ENCODE results near the gene ALDH18A1.
A peak's percentile ranks its signal among the peaks of the same experiment; 100 is the strongest.
"Not testable (repeated sequence)": the region's sequence is repeated elsewhere in the genome, so short reads cannot be mapped to it uniquely, and the experiment has no call there.

Gene ALDH18A1

DNA sequence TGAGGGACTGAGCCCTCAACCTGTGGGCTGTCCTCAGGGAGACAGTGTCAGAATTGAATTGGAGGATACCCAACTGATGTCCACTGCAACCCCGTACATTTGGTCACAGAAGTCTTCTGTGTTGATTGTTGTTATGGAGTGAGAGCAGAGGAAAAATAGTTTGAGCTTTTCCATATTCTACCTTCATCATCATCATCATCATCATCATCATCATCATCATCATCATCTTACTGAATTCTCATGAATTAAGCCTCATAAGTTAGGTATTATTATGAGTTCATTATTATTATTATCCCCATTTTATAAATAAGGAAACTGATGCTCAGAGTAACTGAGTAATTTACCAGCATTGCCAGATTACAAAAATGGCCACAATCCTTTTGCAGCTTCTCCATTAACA is 8.4 kb downstream of the ALDH18A1 start:
- DNase-seq = no peak

DNA sequence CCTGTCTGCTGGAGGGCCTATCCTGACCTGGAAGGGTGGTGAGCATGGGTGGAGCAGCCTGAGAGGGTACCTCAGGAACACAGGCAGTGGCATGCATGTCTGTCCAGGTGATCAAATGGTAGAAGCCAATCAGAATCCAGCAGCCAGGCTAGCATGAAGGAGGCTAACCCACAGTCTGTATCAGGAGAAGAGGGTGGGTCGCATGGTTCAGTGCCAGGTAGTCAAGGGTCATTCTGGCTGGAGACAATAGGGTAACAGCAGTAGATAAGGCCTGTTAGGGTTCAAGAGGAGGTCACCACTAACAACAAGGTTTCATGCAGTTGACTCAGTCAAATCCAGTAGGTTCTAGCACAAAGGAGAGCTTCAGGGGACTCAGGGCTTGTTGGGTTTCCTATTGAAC is 10.4 kb downstream of the ALDH18A1 start:
- no peak for DNase-seq

DNA sequence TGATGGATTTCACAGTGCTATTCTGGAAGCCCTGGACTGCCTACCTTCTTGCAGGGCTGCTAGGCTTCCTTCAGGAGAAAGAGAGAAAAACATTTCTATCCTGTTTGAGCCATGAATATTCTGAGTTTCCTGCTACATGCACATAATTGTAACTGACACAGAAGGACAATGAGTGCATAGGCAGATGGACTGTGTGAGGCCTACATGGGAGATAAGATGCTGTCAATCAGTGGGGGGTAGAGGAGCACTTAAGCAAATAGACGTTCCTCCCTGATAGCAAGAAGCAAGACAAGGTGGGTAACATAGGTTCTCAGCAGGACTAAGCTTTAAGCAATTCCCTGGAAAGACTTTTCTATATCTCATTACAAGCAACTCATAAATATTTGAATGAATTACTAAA is 11.6 kb downstream of the ALDH18A1 start:
- no peak for DNase-seq

DNA sequence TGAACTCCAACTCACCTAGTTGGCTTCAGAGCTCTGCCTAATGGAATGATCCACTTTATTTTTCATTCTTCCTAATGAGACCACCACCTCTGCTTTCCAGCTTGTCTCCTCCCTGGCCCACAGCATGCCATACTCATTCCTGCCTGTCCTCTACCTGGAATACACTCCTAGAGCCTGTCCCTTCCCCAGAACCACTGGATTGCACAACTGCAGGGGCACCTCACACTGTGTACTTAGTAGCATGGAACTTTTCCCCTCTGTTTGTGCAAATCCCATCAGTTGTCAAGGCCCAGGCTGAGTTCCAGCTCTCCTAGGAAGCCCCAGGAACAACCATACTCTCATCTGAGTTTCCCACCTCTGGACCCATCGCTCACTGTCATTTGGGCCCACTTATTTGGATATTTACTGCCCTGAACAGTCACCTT is 15.6 kb downstream of the ALDH18A1 start:
- DNase-seq = no peak

DNA sequence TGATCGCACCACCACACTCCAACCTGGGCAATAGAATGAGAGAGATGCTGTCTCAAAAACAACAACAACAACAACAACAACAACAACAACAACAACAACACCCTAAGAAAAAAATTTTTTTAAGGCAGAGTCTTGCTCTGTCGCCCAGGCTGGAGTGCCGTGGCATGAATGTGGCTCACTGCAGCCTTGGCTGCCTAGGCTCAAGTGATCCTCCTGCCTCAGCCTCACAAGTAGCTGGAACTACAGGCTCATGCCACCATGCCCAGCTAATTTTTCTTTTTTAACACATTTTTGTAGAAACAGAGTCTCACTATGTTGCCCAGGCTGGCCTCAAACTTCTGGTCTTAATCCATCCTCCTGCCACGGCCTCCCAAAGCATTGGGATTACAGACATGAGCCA is 18.6 kb downstream of the ALDH18A1 start:
- DNase-seq = no peak

DNA sequence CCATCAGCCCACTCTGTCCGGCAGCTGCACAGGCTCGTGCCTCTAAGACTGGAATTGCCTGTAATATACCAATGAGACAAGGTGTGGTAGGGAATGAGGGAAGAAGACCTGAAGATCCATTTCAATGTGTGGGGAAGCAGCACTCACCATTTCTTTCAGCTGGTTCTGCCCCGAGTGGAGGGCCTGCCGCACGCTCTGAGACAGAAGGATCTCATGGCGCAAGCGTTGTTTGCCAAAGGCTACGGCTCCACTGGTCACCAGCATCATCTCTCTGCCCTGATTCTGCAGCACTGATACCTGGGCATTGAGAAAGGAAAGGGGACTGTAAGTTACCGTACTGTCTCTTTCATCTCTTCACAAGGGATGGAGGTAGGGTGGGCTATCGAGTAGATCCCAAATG is 19.4 kb downstream of the ALDH18A1 start:
- DNase-seq = no peak

DNA sequence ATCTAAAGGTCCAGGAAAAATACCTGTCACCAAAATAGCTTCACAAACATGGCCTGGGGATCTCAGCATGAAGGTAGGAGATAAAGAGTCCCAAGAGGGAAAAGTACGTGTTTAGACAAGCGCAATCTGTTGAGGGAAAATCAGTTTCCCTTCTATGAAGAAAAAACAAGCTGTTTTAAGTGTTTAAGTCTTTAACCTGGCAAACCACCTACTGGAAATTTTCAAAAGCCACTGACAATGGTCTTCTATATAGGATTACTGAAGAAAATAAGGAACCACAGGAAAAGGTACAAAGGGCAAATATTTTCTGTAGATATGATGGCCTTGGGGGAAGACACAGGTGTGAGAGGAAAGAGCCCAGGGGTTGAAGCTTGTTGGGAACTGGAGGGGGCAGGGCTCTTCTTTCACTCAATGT is 21.2 kb downstream of the ALDH18A1 start:
- no peak for DNase-seq

DNA sequence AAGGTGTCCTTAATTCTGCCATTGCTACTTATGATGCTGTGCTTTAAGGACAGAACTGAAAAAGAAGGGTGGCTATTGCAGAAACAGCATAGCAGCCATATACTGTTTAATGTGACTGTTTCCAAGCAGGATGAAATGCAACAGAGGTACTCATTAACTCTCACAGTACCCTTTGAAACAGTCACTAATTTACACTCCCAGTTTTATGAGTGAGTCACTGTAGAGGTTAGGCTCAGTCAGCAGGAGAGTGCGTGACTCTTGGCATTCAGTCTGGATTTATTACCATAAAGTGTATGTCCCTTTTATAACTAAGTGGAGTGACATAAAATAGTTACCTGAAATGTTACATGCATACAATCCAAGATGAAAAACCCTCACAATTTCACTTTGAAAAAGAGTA is 27.7 kb downstream of the ALDH18A1 start:
- DNase-seq = no peak

DNA sequence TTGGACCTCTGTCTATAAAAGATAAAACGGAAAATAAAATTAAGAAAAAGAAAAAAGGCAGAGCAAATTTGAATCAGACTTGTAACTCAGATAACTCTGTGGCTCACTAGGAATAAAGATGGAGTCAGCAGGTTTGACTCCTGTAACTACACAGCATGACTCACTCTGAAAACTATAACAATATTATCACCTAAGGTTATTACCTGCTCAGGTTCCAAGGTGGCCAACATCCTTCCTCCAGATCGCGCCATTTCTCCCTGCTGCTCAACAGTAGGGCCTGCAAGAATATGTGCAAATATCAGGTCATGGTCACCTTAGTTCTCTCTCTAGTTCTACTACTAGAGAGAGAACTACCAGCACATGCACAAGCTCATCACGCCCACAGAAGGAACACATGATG is 30.0 kb downstream of the ALDH18A1 start:
- DNase-seq = no peak

DNA sequence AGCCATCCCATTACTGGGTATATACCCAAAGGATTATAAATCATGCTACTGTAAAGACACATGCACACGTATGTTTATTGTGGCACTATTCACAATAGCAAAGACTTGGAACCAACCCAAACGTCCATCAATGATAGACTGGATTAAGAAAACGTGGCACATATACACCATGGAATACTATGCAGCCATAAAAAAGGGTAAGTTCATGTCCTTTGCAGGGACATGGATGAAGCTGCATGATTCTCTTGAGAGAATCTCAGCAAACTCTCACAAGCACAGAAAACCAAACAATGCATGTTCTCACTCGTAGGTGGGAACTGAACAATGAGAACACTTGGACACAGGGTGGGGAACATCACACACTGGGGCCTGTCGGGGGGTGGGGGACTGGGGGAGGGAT is 36.1 kb downstream of the ALDH18A1 start:
- DNase-seq = not testable (repeated sequence)

DNA sequence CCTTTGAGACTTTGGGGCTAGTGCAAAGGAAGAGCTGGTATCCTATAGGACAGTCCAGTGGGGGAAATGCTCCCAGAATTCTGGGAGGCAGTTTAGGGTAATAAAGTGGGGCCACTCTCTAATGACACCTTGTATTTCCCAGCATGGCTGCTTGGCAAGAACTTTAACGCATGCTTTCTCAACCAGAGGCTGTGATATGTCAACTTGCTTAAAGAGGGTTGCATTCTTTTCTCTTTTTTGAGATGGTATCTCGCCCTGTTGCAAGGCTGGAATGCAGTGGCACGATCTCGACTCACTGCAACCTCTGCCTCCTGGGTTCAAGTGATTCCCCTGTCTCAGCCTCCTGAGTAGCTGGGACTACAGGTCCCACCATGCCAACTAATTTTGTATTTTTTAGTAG is 38.4 kb downstream of the ALDH18A1 start:
- no peak for DNase-seq

DNA sequence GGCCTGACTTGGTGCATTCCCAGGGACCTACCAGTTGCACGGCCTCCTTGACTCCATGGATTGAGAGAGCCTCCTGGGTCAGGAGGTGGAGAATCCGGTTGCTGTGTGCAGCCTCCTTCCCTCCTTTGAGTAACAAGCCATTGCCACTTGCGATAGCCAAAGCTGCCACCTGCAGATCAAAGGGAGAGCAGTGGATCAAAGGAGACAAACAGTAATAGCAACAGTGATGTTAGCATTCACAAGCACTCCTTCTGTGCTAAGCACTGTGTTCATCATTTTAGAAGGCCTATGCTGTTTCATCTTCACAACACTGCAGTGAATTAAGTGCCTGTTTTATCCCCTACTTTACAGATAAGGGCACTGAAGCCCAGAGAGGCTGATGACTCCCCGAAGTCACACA is 40.1 kb downstream of the ALDH18A1 start:
- DNase-seq = no peak

DNA sequence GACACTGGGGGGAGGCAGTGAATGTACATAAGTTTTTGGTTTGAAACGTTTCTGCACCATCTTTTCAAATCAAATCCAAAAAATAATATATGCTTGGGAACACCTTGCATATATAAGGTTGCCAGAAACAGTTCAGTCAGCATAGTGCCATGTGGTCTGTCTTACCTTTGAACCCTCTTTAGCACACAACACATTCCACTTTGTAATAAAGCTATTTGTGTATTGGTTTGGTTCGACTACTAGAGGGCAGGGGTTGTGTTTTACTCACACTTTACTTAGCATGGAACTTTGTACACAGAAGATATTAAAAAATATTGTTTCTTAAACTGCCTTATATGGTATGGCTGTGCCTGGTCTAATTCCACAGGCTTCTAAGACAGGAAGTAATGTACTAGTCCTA is 43.2 kb downstream of the ALDH18A1 start:
- DNase-seq = no peak

DNA sequence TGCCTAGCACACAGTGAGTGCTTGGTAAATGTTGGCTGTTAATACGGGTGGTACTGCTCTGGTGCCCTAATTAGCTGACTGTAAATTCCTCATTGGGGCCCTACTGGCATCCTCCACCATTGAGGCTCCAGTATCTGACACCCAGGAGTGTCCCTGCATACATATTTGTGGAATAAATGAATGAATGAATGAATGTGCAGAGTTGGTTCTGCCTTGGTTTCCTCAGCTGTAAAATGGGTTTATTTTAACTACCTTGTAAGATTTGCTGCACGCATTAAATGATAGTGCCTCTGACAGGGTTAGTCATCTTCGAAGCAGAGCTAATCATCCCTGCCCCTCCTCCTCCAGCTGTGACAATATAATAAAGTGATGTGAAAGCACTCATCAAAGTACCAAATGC is 45.8 kb downstream of the ALDH18A1 start:
- DNase-seq = no peak

DNA sequence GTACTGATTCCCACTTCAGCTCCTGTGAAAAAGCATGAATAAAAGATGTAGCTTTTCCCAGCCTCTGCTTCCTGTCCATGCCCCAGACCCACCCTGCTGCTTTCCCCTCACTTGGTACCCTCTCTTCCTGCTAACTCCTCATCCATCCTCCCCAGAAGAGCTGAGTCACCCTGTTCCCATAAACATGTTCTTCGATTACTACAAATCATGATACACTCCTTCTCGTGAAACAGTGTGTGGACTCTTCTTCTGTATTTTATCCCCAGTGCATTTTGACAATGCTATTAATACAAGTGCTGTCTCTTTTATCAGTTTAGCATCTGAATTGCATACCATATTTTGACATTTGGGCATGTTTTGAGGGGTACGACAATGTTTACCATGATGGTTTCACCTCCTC is 49.6 kb downstream of the ALDH18A1 start:
- no peak for DNase-seq

DNA sequence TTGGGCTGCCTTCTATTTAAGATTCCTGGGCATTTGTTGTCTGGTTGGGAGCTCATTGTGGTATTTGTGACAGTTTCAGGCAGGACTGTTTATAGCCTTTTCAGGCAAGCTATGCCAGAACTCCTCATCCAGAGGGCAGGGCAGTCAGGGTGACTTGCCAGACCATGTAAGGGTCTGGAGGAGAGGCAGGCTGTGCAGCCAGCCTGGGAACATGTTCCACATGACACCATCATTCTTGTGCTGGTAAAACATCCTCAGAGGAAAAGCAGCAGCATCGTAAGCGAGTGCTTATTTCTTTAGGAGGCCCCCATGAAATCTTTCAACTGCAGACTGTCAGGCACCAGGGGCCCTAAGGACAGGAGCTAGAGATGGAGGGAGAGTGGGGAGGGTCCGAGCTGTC is 51.3 kb downstream of the ALDH18A1 start:
- DNase-seq = no peak

DNA sequence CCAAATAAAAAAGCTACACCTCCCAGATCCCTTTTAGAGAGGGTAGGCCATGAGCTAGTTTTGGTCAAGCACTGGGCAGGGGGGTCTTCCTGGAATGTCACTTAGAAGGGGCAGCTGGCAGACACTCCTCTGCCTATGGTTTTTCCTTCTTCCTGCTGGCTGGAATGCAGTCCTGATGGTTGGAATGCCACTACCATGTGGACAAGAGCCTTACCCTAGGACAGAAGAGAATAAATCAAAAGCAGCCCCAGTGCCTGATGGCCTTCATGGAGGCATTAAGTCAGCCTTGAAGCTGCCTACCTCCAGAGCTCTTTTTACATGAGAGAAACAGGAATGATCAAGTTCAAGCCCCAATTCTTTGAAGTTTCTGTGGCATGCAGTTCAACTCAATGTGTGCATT is 51.9 kb downstream of the ALDH18A1 start:
- DNase-seq = no peak

DNA sequence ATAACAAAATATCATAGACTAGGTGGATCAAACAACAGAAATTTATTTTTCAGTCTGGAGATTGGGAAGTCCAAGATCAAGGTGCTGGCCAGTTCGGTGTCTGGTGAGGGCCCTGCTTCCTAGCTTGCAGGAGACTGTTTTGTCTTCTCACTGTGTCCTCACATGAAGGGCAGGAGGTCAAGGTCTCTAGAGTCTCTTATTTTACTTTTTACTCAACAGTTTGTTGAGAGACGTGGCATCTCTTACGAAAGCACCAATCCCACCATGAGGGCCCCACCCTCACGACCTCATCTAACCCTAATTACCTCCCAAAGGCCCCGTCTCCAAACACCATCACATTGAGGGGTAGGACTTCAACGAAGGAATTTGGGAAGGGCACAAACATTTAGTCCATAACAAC is 54.1 kb downstream of the ALDH18A1 start:
- no peak for DNase-seq

DNA sequence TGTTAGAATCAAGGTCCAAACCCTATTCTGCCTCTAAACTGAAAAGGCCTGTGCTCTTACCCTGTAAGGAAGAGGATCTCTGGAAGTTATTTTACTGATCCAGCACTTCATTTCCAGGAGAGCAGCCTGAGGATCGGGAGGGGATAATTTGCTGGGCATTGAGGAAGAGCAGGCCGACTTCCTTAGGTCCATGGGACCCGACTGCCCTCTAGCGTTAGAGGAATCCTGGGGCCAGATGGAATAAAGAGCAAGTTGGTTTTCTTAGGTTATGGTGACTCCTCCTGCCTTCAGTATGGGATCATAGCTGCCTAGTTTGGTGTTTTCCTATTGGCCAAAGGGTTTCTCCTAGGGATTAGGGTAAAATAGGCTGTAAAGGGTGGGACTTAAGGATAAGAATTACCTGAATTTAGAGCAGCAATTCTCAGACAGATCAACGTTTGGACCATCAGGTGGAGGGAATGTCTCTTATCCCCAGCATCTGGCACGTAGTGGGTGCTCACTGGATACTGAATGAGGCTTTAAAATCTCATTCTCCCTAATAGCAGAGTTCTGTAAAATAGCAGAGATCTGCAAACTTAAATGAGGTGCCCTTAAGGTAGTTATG is 55.3 kb downstream of the ALDH18A1 start:
- DNase-seq = peak; percentile 30

DNA sequence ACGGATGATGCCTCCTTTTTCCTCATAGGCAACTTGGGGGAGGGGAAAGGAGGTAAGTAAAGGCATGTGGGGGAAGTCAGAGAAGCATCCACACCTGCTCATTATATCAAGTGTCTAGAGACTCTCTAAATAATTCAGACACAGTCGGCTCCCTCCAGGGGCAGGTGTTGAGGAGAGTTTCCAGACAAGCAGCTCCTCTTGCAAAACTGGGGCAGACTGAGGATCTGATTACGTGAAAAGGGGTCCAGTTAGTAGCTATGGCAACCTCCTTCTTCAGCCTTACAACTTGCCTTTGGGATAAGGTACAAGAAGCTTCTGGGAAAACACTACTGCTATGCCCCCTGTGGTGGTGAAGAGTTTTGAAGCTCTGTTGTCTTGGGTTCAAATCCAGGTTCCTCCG is 56.4 kb downstream of the ALDH18A1 start:
- DNase-seq = no peak

DNA sequence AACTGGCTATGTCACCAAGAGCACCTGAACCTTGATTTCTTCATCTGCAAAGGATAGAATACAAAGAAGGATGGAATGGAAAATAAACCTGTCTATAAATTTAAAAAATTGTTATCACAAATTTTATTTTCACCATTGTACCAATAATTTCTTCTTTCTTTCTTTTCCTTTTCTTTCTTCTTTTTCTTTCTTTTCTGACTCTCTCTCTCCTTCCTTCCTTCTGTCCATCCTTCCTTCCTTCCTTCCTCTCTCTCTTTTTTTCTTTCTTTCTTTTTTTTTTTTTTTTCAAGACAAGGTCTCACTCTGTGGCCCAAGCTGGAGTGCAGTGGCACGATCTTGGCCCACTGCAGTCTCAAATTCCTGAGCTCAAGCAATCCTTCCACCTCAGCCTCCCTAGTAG is 58.7 kb downstream of the ALDH18A1 start:
- DNase-seq = no peak

DNA sequence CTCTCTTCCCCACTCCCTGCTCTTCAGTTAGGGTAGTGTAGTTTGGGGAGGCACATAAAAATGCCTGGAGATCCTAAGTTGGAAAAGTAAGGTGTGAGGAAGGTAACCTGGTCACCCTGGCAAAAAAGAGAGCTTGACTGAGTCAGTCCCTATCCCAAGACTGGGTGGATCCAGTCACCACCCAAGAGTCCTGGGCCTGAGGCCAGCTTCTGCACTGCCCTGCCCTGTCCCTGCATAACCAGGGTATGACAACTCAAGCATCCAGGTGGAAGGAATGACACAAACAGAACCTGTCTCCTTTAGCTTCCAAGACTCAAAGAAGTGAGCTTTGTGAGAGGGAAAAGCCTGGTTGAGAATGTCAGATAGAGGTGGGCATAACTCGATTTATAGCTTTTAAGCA is 68.5 kb downstream of the ALDH18A1 start:
- no peak for DNase-seq

DNA sequence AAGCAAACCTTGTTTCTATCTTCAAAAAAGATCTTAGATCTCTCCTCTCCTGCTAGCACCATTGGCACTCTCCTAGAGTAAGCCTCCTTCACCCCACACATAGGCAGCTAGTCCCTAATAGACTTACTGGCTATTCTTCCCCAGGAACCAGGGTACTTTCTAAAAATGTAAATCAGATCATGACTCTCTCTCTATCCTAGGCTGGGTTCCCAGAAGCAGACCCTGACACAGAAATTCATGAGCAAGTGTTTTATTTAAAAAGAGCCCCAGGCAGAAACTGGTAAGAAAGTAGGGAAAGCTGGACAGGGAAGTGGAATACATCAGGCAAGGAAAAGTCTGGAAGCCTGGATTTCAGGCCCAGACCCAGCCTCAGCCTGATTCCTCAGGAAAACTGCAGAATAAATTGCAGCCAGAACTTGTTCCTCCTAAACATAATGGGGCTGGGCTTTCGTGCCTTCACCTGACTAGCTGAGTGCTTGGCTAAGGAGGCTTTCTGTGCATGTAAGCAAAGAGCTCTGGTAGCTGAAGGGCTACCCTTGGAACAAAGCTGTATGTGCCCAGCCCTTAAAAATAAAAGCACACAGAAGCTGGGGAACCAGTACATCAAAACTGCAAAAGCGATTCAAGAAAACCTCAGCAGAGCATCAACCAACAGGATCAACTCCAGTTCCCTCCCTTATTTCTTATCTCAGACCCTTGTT is 76.5 kb downstream of the ALDH18A1 start:
- DNase-seq = no peak

DNA sequence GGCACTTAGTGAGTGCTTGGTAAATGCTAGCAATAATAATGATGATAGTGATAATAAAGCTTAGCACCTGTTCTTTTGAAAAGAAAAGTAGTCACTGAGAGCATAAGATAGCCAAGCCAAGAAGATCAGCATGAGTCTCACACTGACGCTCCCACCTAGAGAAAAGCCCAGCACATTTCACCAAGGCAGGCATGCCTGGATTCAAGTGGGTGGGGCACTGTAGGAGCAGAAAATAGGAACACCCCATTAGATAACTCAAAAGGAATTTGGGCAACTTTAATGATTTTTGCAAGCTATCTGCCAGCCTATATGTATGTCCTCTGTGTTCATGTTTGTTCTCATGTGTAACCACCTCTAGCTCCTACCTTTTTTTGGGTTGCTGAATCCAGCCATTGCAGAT is 77.2 kb downstream of the ALDH18A1 start:
- DNase-seq = no peak

DNA sequence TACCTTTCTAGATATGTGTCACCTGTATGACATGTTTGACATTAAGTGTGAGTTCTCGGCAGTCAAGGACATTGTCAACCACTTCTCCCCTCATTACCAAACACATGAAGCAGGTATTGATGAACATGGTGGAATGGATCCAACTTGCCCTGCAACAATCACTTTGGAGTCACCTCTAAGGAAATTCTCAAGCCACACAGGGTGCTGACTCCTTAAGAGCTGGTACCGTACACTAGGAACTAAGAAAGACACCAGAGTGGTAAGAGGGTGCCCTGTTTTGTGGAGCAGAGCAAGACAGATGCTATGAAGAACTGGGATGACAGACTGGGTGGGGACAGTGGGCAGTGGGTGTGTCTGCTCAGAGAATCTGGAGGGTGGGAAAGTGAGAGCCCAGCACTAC is 77.9 kb downstream of the ALDH18A1 start:
- no peak for DNase-seq

Data from CD4-positive, alpha-beta T cell treated with Interleukin-15 for 1 hour (primary cell).